Fibroblast of peridontal ligament (primary cell): ENCODE measurements around the gene FAM222B.
"Not testable (repeated sequence)": the region's sequence is repeated elsewhere in the genome, so short reads cannot be mapped to it uniquely, and the experiment has no call there.

Experiments
- DNase-seq: peaks from one replicate; pipeline ENCODE4 v3.0.0-alpha.2; 2010; ENCODE audit errors: extremely low read depth

Gene FAM222B

GRCh38 chr17:28842282-28843012 lies at the start of gene FAM222B:
Gene FAM222B (minus strand): TSS chr17:28842790. CDS start chr17:28766667, 76,123 bp downstream.
- peak; percentile 72 for DNase-seq

- no peak for DNase-seq
Measured at GRCh38 chr17:28892024-28892423, 49.4 kb upstream of the FAM222B start.

- no peak for DNase-seq
Measured at GRCh38 chr17:28891201-28891600, 48.6 kb upstream of the FAM222B start.

GRCh38 chr17:28889996-28890395 lies 47.4 kb upstream of the FAM222B start:
- DNase-seq = no peak

- no peak for DNase-seq
Measured at GRCh38 chr17:28888832-28889231, 46.2 kb upstream of the FAM222B start.

- DNase-seq = no peak
Measured at GRCh38 chr17:28887871-28888471, 45.4 kb upstream of the FAM222B start.

- no peak for DNase-seq
Measured at GRCh38 chr17:28885951-28886350, 43.4 kb upstream of the FAM222B start.

GRCh38 chr17:28885363-28885762 lies 42.8 kb upstream of the FAM222B start:
- no peak for DNase-seq

GRCh38 chr17:28883967-28884702 lies 41.5 kb upstream of the FAM222B start:
- DNase-seq = no peak

GRCh38 chr17:28882154-28882895 lies 39.7 kb upstream of the FAM222B start:
- no peak for DNase-seq

GRCh38 chr17:28881533-28882056 lies 39.0 kb upstream of the FAM222B start:
- DNase-seq = no peak

- DNase-seq = no peak
Measured at GRCh38 chr17:28880572-28880945, 38.0 kb upstream of the FAM222B start.

- no peak for DNase-seq
Measured at GRCh38 chr17:28879886-28880571, 37.4 kb upstream of the FAM222B start.

- DNase-seq = peak; percentile 22
Measured at GRCh38 chr17:28878981-28879380, 36.4 kb upstream of the FAM222B start.

- DNase-seq = no peak
Measured at GRCh38 chr17:28878158-28878910, 35.7 kb upstream of the FAM222B start.

- DNase-seq = not testable (repeated sequence)
Measured at GRCh38 chr17:28877150-28877711, 34.6 kb upstream of the FAM222B start.

- no peak for DNase-seq
Measured at GRCh38 chr17:28875848-28876550, 33.4 kb upstream of the FAM222B start.

- DNase-seq = no peak
Measured at GRCh38 chr17:28874750-28875149, 32.2 kb upstream of the FAM222B start.

GRCh38 chr17:28873839-28874238 lies 31.2 kb upstream of the FAM222B start:
- DNase-seq = no peak
